Activated CD4-positive, alpha-beta T cell treated with anti-CD3 and anti-CD28 coated beads, Interleukin-2, amount 50 U/mL, for 24 hours (primary cell): ENCODE data around the gene BTNL9.
"Not testable (repeated sequence)": the region's sequence is repeated elsewhere in the genome, so short reads cannot be mapped to it uniquely, and the experiment has no call there.

Experiments used
- DNase-seq, 2 donors: peaks; one replicate each; pipeline ENCODE4 v3.0.0-alpha.2; 2020; ENCODE audit warnings: low read depth in 1 of 2, low spot score in 1 of 2

Gene BTNL9

GRCh38 chr5:181039931-181040630 lies at the start of gene BTNL9:
TSS of gene BTNL9 (plus strand) at chr5:181040266. CDS start at chr5:181045490, 5,224 bp downstream.
- no peak for DNase-seq

DNA sequence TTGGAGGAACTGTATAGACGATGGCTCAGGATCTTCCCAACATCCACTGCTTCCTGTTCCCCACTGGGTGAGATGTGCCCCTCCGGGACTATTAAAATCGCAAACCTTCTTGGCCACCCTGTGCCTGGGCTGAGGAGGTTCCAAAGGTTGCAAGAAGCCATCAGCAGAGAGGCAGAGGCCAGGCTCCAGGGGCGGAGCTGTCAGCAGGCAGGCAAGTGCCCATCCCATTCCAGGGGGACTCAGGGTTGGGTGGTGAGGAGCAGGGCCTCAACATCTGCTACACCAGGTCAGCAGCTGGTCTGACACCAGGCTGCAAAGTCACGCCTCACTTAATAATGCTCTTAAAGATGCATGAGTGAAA lies 49.2 kb upstream of the BTNL9 start:
- DNase-seq, result no peak

DNA sequence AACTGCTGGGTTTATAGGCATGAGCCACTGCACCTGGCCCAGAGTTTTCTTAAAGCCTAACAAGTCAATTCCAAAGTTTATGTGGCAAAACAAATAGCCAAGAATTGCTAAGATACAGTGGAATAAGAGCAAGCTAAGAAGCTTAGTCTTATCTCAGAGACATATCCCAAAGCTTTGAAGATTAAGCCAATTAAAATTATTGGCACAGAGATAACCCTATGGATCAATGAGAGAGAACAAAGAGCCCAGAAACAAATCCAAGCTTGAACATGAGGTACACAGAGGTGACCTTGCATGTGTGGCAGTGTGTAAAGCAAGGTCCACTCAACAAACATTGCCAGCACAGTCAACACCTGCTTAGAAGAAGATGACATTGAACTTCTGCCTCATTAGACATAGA lies 38.1 kb upstream of the BTNL9 start:
- no peak for DNase-seq

DNA sequence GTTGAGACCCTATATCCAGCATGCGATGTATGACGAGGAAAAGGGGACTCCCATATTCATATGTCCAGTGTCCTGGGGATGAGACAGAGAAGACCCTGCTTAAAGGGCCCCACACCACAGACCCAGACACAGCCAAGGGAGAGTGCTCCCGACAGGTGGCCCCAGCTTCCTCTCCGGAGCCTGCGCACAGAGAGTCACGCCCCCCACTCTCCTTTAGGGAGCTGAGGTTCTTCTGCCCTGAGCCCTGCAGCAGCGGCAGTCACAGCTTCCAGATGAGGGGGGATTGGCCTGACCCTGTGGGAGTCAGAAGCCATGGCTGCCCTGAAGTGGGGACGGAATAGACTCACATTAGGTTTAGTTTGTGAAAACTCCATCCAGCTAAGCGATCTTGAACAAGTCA lies 34.3 kb upstream of the BTNL9 start:
- DNase-seq, result no peak

DNA sequence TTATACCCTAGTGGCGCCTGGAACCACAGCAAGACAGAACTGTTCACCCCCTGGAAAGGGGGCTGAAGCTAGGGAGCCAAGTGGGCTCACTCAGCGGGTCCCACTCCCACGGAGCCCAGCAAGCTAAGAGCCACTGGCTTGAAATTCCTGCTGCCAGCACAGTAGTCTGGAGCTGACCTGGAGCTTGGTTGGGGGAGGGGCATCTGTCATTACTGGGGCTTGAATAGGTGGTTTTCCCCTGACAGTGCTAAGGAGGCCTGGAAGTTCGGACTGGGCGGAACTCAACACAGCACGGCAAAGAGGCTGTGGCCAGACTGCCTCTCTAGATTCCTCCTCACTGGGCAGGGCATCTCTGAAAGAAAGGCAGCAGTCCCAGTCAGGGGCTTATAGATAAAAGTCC lies 31.9 kb upstream of the BTNL9 start:
- no peak for DNase-seq

DNA sequence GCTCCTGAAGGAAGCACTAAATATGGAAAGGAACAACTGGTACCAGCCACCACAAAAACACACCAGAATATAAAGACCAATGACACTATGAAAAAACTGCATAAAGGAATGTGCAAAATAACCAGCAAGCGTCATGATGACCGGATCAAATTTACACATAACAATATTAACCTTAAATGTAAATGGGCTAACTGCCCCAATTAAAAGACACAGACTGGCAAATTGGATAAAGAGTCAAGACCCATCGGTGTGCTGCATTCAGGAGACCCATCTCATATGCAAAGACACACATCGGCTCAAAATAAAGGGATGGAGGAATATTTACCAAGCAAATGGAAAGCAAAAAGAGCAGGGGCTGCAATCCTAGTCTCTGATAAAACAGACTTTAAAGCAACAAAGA lies 30.0 kb upstream of the BTNL9 start:
- DNase-seq, result not testable (repeated sequence)

GRCh38 chr5:181014654-181015053 lies 25.4 kb upstream of the BTNL9 start:
- DNase-seq, result not testable (repeated sequence)

DNA sequence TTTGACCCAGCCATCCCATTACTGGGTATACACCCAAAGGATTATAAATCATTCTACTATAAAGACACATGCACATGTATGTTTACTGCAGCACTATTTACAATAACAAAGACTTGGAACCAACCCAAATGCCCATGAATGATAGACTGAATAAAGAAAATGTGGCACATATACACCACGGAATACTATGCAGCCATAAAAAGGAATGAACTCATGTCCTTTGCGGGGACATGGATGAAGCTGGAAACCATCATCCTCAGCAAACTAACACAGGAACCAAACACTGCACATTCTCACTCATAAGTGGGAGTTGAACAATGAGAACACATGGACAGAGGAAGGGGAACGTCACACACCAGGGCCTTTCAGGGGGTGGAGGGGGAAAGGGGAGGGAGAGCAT lies 22.6 kb upstream of the BTNL9 start:
- DNase-seq, result not testable (repeated sequence)

- DNase-seq, result no peak
These were observed 19.4 kb upstream of the BTNL9 start for GRCh38 chr5:181020688-181021087.

DNA sequence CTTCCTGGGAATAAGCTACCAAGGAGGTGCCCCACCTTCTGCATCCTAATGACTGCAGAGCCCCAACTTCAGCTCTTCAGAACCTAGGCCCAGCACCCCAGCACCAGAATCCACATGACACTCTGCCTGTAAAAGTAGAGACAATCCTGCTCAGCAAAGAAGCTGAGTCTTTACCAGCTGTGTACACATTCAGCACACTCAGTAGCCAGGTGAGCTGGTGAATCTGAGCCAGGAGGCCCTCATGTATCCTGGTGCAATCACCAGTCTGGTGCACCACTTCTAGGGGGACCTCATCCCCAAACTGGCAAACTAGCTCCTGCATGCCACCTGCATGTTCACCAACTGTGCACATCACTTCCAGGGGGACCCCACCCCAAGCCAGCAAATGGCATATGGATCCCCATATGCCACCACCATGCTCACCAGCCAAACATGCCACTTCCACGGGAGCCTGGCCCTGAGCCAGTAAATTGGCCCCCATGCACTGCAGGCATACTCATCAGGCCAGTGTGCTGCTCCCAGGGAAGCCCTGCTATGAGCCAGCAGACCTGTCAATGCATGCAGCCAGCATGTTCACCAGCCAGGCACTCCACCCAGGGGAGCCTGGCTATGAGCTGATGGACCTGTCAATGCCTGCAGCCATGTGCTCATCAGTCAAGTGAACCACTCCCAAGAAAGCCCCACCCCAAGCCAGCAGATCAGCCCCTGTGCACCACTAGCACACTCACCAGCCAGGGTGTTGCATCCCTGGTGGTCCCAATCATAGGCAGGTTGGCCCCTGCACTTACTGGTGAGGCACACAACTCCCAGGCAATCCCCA lies 15.6 kb upstream of the BTNL9 start:
- DNase-seq, result no peak

GRCh38 chr5:181027452-181028031 lies 12.5 kb upstream of the BTNL9 start:
- no peak for DNase-seq

GRCh38 chr5:181028032-181028819 lies 11.8 kb upstream of the BTNL9 start:
- DNase-seq, result no peak

- DNase-seq, result no peak
These were observed 8.3 kb upstream of the BTNL9 start for GRCh38 chr5:181031716-181032115.

GRCh38 chr5:181035991-181036815 lies 3.9 kb upstream of the BTNL9 start:
- DNase-seq, result no peak

DNA sequence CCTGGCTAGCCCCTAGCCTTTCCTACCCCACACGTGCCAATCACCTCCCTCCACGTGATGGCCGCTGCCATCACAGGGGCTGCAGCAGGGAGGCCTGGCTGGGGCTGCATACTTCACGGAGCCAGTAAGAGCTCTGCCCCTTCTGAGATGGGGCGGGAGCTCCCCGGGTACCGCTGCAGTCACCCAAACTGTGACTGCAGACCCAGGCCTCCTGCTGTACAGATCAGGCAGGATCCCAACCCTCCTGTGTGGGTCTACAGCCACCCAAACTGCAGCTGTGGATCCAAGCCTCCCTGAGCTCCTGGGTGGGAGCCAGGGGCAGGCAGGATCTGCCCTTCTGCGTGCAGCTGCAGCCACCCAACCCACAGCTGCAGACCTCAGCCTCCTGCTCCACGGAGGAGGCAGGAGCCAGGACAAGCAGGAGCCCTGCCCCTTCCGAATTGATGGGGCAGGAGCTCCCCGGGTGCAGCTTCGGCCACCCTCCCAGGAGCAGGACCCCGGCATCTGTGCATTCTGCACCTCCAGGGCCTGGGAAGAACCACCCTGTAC lies 3.2 kb upstream of the BTNL9 start:
- no peak for DNase-seq

- no peak for DNase-seq
These were observed 2.7 kb upstream of the BTNL9 start for GRCh38 chr5:181037365-181037861.

DNA sequence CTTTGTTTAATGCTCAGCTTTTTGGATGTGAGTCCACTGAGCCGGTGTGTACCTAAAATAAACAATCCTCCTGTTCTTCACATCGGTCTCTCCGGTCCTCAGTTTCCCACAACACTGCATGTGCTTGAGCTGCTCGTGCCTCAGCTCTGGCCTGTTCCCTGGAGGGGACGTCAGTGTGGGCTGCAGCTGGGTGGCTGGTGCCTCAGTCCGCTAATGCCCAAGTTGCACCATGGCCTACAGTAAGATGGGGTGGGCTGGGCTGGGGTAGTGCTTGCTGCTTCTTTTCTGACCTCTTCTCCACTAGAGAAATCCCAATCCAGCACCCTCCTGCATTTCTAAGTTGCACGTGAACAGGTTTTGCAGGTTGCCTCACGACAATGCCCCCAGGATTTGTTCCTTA lies 595 bp upstream of the BTNL9 start:
- DNase-seq, result no peak

- DNase-seq, result no peak
These were observed 522 bp downstream of the BTNL9 start for GRCh38 chr5:181040631-181040945.

- DNase-seq, result no peak
These were observed 977 bp downstream of the BTNL9 start for GRCh38 chr5:181041043-181041442.

DNA sequence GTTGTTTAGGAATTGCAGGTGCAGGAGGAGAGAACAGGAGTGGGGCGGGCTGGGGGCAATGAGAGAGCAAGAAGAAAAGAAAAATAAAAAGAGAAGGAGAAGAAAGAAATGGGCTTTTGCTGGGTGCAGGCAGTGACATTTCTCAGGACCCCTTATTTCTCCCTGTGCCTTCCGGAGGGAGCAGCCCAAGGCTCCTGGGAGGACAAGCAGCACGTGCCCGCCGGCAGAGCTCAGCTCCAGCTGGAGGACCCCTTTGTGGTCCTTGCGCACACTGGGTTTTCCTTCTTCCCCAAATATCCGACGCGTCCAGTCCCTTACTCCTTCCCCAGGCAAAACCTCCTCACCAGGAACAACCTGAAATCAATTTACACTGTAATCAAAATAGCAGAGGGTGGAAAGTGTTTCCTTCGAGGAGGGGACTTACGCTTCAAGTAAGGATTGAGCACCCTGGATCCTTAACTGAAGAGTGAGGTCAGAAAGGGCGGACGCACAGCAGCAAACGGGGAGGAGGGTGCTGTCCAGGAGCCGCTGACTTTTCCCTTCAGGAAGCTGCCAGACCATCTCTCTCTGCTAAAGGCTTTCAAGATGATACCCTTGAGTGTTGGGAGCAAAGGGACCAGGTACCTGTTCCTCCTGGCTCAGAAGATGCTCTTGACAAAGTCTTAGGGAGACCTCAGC lies 2.1 kb downstream of the BTNL9 start:
- no peak for DNase-seq
